Limb (tissue), 2 donors: ENCODE data around the gene ADAMTSL5.
"Not testable (repeated sequence)": the region's sequence is repeated elsewhere in the genome, so short reads cannot be mapped to it uniquely, and the experiment has no call there.

Experiments
- DNase-seq, 2 donors: peaks; one replicate each; pipeline ENCODE4 v3.0.0-alpha.2; 2016; ENCODE audit errors: extremely low spot score in 2 of 2

Gene ADAMTSL5

DNA sequence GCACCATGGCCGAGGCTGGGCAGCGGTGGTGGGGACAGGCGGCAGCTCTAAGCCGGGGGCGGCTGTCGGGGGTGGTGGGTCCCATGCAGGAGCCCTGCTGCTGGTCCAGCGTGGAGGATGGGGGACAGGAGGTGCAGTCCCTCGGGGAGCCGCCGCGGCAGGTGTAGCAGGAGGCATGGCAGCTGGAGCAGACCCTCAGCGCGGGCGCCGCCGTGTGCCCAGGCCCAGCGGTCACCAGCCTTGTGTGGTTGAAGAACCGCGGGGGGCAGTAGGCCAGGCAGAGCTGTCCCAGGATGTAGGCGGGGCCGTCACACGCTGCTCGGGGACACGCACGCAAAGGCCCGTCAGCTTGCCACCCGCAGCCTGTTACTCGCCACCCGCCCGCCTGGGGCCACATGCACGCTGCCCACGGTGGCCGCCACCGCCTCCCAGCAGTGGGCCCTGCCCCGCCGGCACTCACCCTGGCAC lies 30.9 kb downstream of the ADAMTSL5 start:
- no peak for DNase-seq

DNA sequence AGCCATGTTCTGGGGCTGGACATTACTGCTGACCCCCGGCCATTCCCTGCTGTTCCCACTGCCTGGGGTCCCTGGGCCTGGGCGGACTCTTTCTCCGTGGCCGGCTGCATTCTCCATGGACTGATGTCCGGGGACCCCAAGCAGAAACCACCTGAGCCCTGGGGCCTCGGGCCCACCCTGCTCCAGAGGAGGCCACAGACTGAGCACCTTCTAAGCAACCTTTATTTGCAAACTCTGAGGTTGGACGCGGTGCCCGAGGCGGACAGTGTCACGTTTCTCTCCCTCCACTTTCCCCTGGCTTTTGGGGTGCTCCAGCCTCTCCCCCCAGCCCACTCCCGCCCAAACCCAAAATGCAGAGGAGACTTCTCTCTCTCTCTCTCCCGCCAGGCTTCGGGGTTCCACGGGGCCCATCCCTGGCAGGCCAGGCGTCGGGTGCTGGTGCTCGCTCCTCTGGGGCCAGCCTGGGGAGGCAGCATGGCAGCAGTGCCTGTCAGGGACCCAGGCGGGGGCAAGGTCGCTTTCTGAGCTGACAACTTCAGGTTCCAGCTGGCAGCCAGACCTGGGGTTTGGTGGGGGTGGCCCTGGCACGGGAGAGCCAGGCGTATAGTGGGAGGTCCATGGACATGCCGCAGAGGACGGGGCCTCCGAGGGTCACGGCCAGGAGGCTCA lies 31.5 kb downstream of the ADAMTSL5 start:
- DNase-seq: no peak

DNA sequence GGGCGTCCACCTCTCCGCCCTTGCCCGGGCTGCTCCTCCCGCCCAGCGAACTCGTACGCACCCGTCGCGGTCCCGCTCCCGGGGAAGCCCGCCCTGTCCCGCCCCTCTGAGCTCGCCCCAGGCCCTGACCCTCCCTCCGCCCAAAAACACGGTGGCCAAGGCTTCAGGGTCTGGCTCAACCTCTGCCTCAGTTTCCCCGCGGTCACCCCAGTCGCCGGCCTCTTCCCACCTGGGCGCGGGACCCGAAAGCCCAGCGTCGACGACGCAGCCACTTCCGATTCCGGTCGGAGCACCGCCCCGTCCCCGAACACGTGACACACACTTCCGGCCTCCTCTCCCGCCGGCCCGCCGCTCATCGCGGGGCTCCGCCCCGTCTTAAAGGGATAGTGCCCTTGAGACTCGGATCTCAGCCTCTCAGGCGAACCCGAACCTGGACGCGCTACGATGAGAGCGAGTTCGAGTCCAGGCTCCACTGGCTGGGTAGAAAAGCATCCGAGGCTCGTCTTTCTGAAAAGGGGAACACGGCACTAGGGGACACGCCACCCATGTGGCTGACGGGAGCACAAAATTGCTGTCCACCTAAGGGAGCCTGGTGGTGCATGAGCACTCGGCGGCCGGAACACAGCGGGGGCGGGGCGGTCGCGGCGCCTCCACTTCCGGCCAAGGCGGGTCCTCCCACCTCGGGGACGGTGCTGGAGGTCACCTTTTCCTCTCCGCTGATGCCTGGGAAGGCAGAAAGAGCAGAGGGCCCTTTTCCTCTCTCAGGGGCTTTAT lies 33.7 kb downstream of the ADAMTSL5 start, which contains the start of gene C19orf25:
Gene C19orf25, minus strand, starts transcription at position 282 of the 774 bp plus-strand sequence. CDS start 312 bp downstream, outside the sequence.
- peak; percentile 92 to 94 for DNase-seq

GRCh38 chr19:1477056-1477455 lies 35.8 kb downstream of the ADAMTSL5 start:
- DNase-seq: not testable (repeated sequence)

GRCh38 chr19:1475751-1476437 lies 36.9 kb downstream of the ADAMTSL5 start:
- DNase-seq: no peak

DNA sequence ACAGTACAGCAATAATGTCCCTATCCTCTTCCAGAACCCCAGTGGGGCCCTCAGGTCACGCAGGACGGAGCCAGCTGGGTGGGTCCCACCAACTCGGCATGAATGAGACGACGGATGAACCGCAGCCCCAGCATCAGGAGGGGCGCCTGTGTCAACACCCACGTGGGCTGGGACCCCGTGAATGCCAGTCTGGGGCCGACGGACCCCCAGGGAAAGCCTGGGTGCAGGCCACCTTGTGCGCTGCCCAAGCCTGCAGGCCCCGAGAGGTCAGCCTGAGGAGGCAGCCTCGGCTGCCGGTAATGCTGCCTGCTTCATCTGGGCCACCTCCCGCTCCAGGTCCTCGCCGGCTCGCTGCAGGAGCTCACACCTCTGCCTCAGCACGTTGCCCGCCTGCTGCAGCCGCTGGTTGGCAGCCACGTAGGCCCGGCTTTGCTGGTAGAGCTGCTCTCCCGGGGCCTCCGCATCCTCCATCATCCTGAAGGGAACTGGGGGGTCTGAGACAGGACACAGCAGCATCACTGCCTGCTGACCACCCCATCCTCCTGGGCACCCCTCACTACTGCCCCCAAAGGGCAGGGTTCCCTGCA lies 38.0 kb downstream of the ADAMTSL5 start:
- DNase-seq: no peak

DNA sequence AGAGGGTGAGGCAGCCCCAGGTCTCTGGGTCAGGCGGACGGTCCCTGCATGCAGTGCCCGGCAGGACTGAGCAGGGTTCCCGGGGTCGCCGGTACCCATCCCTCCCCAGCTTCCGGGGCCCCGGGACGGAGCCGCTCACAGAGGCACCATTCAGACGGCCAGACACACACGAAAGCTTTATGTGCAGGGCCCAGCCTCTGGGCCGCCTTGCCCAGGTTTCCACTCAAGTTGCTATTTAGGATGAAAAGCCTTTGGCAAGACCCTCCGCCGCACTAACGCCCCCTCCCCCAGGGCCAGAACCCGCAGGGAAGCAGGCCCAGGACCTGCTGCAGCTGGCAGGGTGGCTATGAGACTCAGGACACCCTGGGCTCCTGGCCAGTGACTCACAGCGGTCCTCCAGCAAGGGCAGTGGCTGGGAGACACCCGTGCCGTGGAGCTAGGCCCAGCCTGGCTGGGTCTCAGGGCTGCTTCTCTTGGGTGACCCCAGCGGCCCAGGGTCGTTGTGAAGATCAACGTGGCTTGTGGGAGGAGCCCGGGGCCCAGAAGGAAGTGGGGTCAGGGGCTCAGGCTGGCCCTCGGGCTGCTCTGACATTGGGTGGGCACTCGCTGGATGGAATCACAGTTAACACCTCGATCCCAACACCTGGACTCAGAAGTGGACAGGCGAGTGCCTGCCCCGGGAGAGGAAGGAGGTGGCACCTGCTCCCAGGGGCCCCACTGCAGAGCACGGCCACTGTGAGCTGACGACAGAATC lies 38.6 kb downstream of the ADAMTSL5 start:
- no peak for DNase-seq

DNA sequence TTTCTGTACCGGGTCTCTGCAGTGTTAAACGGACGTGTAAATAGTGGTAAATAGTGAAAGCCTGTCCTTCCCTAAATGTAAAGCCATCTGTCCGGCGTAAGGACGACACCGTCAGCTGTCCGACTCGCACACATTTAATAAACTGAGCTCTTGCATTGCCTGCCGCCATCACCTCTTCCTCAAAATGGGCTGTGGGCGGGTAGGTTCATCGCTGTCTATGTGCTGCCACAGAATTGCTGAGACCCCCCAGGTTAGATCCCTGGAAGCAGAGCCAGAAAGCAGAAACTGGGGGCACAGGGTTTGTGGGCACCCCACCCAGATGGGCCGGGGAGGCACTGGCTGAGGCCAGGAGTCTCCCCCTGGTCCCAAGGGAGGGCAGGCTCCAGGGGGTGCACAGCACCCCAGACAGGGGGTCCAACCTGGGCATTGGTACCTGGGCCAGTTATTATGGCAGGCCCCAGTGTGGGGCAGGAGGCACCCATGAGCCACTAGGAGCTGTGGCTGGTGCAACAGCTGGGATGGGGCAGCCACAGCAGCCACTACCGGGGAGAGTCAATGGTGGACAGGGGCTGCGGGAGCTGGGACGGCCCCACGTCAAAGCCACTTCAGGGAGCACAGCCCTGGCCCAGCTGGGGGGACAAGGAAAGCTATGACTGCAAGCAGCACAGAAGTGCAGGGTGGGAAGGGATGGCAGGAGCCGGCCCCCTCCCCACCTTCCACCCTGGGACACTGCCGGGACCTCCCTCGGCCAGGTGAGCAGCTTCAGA lies 39.6 kb downstream of the ADAMTSL5 start:
- no peak for DNase-seq

GRCh38 chr19:1472231-1473084 lies 40.4 kb downstream of the ADAMTSL5 start:
- DNase-seq: no peak

GRCh38 chr19:1471515-1472160 lies 41.2 kb downstream of the ADAMTSL5 start:
- no peak for DNase-seq

GRCh38 chr19:1471010-1471514 lies 41.8 kb downstream of the ADAMTSL5 start:
- DNase-seq: no peak

- peak in 1 of 2 donors; percentile 54 for DNase-seq
Measured at GRCh38 chr19:1470305-1471009, 42.4 kb downstream of the ADAMTSL5 start.

DNA sequence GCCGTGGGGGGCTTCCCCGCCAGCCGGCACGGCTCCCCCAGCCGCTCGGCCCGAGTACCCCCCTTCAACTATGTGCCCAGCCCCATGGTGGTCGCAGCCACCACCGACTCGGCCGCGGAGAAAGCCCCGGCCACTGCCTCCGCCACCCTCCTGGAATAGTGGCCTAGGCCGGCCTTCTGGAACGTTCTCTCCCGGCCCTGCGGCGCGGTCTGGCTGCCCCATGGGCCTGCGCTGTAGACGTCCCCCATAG lies 42.8 kb downstream of the ADAMTSL5 start:
- DNase-seq: no peak

- DNase-seq: no peak
Measured at GRCh38 chr19:1469255-1470054, 43.4 kb downstream of the ADAMTSL5 start.

DNA sequence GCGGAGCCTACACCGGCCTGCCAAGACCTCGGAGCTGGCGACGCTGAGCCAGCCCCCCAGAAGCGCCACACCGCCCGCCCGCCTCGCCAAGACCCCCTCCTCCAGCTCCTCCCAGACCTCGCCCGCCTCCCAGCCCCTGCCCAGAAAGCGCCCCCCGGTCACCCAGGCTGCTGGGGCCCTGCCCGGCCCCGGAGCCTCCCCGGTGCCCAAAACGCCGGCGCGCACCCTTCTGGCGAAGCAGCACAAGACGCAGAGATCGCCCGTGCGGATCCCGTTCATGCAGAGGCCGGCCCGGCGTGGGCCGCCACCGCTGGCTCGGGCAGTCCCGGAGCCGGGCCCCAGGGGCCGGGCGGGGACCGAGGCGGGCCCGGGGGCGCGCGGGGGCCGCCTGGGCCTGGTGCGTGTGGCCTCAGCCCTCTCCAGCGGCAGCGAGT lies 44.0 kb downstream of the ADAMTSL5 start:
- DNase-seq: no peak

DNA sequence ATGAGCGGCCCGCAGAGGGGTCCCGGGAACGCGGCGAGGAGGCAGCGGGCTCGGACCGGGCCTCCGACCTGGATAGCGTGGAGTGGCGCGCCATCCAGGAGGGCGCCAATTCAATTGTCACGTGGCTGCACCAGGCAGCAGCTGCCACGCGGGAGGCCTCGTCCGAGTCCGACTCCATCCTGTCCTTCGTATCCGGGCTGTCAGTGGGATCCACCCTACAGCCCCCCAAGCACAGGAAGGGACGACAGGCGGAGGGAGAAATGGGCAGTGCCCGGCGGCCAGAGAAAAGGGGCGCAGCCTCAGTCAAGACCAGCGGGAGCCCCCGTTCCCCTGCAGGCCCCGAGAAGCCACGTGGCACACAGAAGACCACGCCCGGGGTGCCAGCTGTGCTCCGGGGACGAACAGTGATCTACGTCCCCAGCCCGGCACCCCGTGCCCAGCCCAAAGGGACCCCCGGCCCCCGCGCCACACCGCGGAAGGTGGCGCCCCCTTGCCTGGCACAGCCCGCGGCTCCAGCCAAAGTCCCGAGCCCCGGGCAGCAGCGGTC lies 44.5 kb downstream of the ADAMTSL5 start:
- DNase-seq: no peak
